Activated T-helper 1 cell treated with anti-CD3 and anti-CD28 coated beads, Interleukin-12 subunit alpha, Interleukin-12 subunit beta, Interleukin-2, Interleukin-4 antibody, amounts not matched to agents 30 ng/mL and 10 ng/mL and 1 ng/mL, durations not matched to agents 14 hours and 24 hours and 36 hours (primary cell): ENCODE measurements around the gene TTC21B. TPM values are rescaled to one million over a fixed set of nuclear protein-coding genes. Genes with fewer than 3 reads are reported as not detected.
A peak's percentile ranks its signal among the peaks of the same experiment; 100 is the strongest.

ENCODE experiments used
- DNase-seq: peaks from one replicate; pipeline ENCODE4 v3.0.0; 2021; ENCODE audit warnings: low spot score
- H3K27ac Mint-ChIP-seq: one replicate; pipeline ENCODE4 v1.8.0; 2021; ENCODE audit warnings: mild to moderate bottlenecking, mixed read lengths
- H3K27me3 Mint-ChIP-seq: one replicate; pipeline ENCODE4 v1.8.0; 2022; ENCODE audit warnings: mild to moderate bottlenecking, moderate library complexity, mixed read lengths; ENCODE audit not compliant: insufficient read depth
- H3K36me3 Mint-ChIP-seq: one replicate; pipeline ENCODE4 v1.8.0; 2021; ENCODE audit warnings: low read depth, mixed read lengths
- H3K4me1 Mint-ChIP-seq: one replicate; pipeline ENCODE4 v1.8.0; 2021; ENCODE audit warnings: low read depth, mixed read lengths
- H3K4me3 Mint-ChIP-seq: one replicate; pipeline ENCODE4 v1.8.0; 2021; ENCODE audit warnings: mild to moderate bottlenecking, moderate library complexity, mixed read lengths
- H3K9me3 Mint-ChIP-seq: one replicate; pipeline ENCODE4 v1.8.0; 2021; ENCODE audit warnings: mixed read lengths
- intact Hi-C: fragments of 100-400 bp; cut with micrococcal nuclease; formaldehyde crosslinking; loops from one replicate; pipeline ENCODE4 v1.15.1; 2024
- total RNA-seq: library from RNA; stranded (reverse); gene quantifications from 2 replicates; pipeline ENCODE4 v1.2.3, GENCODE V29; 2022

Gene TTC21B
- total RNA-seq, 1 donor from 2014 or later: 21.0 TPM

DNA sequence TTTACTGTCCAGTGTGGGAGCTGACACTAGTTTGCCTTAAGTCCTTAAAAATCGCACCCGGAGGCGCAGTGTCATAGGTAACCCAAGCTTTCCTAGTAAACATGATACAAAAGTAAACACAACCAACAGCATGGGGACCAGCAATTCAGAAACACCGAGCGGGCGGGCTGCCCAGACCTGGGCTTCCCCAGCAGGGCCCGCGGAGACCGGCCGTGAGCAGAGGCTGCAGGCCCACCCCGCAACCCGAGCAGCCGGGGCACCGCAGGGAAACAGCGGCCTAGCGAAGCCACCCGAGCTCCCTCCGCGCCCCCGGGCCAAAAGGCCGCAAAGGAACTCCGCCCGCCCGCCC is 296 bp downstream of the TTC21B start:
- intact Hi-C loops: loop anchor here (2.0 to 10.0 kb wide), 4 partner anchors 154 to 551 kb away; partner anchors contain the start of genes GALNT3 and SCN9A
- Mint-ChIP-seq H3K36me3 (peaks cover 2% of the 10 kb centered on the region), H3K4me1 (peaks cover 11% of the 10 kb centered on the region), H3K27me3 (no peaks in the 10 kb centered on the region), H3K27ac (no peak overlapping the region), H3K4me3 (no peak overlapping the region), H3K9me3 (no peaks in the 10 kb centered on the region)
- DNase-seq: no peak

DNA sequence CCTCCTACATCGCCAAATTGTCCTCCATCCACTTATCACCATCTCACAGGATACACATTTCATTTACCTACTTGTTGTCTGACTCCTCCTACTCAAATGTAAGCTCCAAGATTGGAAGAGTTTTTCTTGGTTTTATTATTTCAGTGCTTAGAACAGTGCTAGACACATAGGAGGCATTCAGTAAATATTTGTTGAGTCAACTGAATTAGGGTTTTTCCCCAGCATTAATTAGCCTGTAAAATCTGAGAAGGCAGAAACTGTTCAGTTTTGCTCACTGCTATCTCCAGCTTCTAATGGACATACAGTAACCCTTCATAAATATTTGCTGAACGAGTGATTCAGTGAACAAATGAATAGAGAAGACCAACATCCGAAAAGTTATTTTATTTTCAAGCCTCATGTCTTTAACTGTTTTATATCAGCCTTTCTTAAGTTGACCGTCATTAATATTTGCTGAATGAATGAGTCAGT is 800 bp downstream of the TTC21B start:
- peaks cover 11% of the 10 kb centered on the region for H3K4me1 Mint-ChIP-seq
- no peak overlapping the region for H3K4me3 Mint-ChIP-seq
- H3K27ac Mint-ChIP-seq: no peak overlapping the region
- no peaks in the 10 kb centered on the region for H3K9me3 Mint-ChIP-seq
- no peaks in the 10 kb centered on the region for H3K27me3 Mint-ChIP-seq
- peaks cover 2% of the 10 kb centered on the region for H3K36me3 Mint-ChIP-seq
- intact Hi-C loops: loop anchor here (2.0 to 10.0 kb wide), 4 partner anchors 155 to 550 kb away; partner anchors contain the start of genes GALNT3 and SCN9A
- DNase-seq: no peak

DNA sequence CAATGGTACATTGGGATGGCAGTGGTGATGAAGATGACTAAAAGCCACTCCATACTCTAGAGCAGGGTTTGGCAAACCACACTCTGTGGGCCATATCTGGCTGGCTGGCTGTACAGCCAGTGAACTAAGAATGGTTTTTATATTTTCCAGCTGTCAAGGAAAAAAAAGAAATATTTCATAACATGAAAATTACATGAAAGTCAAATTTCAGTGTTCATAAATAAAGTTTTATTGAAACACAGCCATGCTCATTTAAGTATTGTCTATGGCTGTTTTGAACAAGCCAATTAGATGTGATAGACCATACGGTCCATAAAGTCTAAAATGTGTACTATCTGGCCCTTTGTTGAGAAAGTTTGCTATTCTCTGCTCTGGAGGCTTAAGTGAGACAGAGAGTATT is 1.5 kb downstream of the TTC21B start:
- H3K4me1 Mint-ChIP-seq: peaks cover 11% of the 10 kb centered on the region
- H3K4me3 Mint-ChIP-seq: no peak overlapping the region
- H3K9me3 Mint-ChIP-seq: no peaks in the 10 kb centered on the region
- H3K27me3 Mint-ChIP-seq: no peaks in the 10 kb centered on the region
- no peak for DNase-seq
- intact Hi-C loops: loop anchor here (2.0 to 10.0 kb wide), 4 partner anchors 155 to 550 kb away; partner anchors contain the start of genes GALNT3 and SCN9A
- peaks cover 5% of the 10 kb centered on the region for H3K36me3 Mint-ChIP-seq
- H3K27ac Mint-ChIP-seq: no peak overlapping the region

DNA sequence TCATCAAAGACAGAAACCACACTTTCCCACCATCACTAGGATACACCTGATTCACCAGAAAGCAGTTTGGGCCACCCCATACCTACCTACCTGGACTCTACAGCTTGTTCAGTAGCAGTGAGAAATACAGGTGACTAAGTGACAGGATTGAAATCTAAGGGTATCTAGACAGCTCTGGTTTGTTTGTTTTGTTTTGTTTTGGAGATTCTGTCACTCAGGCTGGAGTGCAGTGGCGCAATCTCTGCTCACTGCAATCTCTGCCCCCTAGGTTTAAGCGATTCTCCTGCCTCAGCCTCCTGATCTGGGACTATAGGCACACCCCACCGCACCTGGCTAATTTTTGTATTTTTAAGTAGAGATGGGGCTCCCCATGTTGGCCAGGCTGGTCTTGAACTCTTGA is 3.1 kb downstream of the TTC21B start:
- no peaks in the 10 kb centered on the region for H3K27me3 Mint-ChIP-seq
- peaks cover 5% of the 10 kb centered on the region for H3K36me3 Mint-ChIP-seq
- H3K4me3 Mint-ChIP-seq: no peak overlapping the region
- H3K9me3 Mint-ChIP-seq: no peaks in the 10 kb centered on the region
- peaks cover 9% of the 10 kb centered on the region for H3K4me1 Mint-ChIP-seq
- DNase-seq: no peak
- intact Hi-C loops: loop anchor here (5.0 to 10.0 kb wide), 3 partner anchors 157 to 548 kb away; partner anchors contain the start of gene SCN9A
- no peak overlapping the region for H3K27ac Mint-ChIP-seq

DNA sequence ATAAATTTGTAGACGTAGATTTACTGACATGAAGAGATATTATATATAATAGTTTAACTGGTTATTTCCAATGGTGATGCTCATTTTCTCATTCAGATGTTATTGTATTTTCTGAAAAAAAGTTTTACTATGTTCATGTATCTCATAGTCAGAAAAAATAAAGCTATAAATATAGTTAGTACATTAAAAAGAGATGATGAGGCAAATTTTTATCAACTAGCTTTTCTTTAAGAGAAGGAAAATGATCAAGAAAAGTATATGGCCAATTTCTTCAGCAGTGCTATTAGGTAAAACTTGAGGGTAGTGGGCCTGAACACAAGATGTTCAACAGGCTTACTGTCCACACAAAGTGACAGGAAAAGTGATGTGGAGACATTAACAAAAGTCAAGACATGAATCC is 11.7 kb downstream of the TTC21B start:
- H3K27me3 Mint-ChIP-seq: no peaks in the 10 kb centered on the region
- no peak for DNase-seq
- intact Hi-C loops: no loop called here
- H3K4me3 Mint-ChIP-seq: no peak overlapping the region
- H3K9me3 Mint-ChIP-seq: no peaks in the 10 kb centered on the region
- H3K36me3 Mint-ChIP-seq: peaks cover 31% of the 10 kb centered on the region
- no peak overlapping the region for H3K27ac Mint-ChIP-seq
- no peaks in the 10 kb centered on the region for H3K4me1 Mint-ChIP-seq

DNA sequence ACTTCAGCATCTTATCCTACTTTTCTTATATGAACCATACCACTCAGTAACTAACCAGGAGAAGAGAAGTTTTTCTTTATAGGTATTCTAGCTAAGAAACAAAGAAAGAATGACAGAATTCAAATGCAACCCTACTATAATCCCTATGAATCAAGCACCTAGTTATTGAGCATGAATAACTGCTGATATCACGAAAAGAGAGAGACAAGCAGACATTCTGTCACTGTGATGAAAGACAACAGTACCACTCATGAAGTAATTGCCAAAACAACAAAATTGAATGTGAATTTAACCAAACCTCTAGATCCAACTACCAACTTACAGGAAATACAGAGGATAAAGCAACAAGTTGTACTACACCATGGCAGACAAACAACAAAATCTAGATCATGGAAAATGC is 15.3 kb downstream of the TTC21B start:
- intact Hi-C loops: no loop called here
- no peaks in the 10 kb centered on the region for H3K27me3 Mint-ChIP-seq
- H3K4me3 Mint-ChIP-seq: no peak overlapping the region
- H3K36me3 Mint-ChIP-seq: peaks cover 32% of the 10 kb centered on the region
- no peak for DNase-seq
- H3K9me3 Mint-ChIP-seq: no peaks in the 10 kb centered on the region
- peak overlapping the region; percentile 57 for H3K27ac Mint-ChIP-seq
- no peaks in the 10 kb centered on the region for H3K4me1 Mint-ChIP-seq

DNA sequence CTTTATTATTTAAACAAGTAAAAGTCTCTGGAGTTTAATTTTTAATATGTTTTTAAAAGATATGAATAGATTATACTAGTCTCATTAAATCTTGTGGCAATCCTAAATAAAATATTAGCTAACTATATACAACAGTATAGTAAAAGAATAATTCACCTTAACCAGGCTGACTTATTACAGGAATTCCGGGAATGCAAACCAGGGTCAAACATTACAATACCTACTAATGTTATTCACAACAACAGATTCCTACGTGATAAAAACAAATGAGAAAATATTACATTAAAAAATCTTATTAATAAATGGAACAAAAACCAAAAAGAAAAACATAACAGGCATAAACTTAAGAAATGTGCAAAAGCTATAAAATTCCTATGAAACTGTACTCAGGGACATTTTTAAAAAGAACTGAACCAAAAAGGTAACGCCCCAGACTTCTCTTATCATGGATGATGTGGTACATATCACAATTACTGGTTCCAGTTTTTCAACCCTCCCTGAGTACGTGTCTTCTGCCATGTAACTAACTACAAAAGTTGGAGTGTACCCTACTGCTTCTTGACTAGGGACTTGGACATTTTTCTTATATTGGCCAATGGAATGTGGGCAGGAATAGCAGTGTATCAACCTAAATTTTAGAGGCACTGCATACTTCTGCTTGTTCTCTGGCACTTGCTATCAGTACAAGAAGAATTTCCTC is 20.2 kb downstream of the TTC21B start:
- no peak for DNase-seq
- peaks cover 15% of the 10 kb centered on the region for H3K36me3 Mint-ChIP-seq
- no peak overlapping the region for H3K4me3 Mint-ChIP-seq
- H3K27me3 Mint-ChIP-seq: no peaks in the 10 kb centered on the region
- H3K4me1 Mint-ChIP-seq: no peaks in the 10 kb centered on the region
- no peak overlapping the region for H3K27ac Mint-ChIP-seq
- intact Hi-C loops: no loop called here
- H3K9me3 Mint-ChIP-seq: no peaks in the 10 kb centered on the region

DNA sequence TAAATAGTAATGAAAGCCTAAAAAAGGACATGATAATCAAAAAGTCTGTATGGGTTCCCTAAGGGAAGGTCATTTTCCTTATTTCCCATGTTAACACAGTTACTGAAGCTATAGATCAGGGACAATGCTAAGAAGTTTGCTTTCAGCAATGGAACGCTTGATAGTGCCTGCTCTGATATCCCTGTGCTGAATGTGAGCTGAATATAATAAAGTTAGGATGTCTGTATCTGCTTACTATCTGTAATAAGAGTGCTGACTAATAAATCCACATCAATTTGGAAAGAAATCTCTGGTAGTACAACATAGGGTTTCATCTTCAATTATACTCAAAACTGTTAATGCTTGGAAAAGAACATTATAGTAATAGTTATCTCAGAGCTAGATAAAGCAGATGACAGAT is 25.8 kb downstream of the TTC21B start:
- intact Hi-C loops: no loop called here
- Mint-ChIP-seq H3K4me3 (no peak overlapping the region), H3K9me3 (no peaks in the 10 kb centered on the region), H3K27me3 (no peaks in the 10 kb centered on the region), H3K36me3 (peaks cover 21% of the 10 kb centered on the region), H3K4me1 (peaks cover 5% of the 10 kb centered on the region), H3K27ac (no peak overlapping the region)
- no peak for DNase-seq

DNA sequence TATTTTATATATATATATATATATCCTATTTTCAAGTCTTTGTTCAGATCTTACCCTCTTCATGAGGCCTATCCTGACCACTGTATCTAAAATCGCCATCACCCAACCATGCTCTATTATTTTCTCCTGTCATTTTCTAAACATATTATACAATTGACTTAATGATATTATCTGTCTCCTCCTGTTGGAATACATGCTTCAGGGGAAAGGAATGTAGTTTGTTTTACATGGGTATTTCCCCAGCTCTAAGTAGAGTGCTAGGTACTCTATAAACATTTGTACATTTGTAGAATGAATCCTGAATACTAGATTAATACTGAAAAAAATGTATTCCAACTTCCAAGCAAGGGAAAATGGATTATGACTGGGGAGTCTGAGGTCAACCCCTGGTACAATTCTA is 26.2 kb downstream of the TTC21B start:
- peaks cover 22% of the 10 kb centered on the region for H3K36me3 Mint-ChIP-seq
- no peak overlapping the region for H3K4me3 Mint-ChIP-seq
- DNase-seq: no peak
- H3K27me3 Mint-ChIP-seq: no peaks in the 10 kb centered on the region
- no peak overlapping the region for H3K27ac Mint-ChIP-seq
- no peaks in the 10 kb centered on the region for H3K9me3 Mint-ChIP-seq
- H3K4me1 Mint-ChIP-seq: peaks cover 5% of the 10 kb centered on the region
- intact Hi-C loops: no loop called here

DNA sequence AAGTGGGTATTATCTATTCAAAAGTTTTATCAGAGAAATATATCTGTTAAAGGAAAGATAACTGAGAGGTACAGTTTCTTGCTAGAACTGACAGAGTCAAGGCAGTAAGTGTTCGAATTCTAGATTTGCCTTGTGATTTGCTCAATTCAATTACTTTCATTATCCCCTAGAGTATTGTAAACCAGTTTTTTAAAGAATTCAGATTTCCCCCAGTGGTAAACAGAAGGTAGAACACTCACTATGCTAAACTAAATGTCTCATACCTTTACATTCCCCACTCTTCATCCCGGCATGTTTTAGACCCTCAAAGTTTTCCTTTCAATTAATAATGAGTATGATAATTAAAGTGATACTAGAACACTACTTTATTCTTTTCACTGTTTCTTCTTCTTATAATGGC is 28.6 kb downstream of the TTC21B start:
- intact Hi-C loops: no loop called here
- no peak overlapping the region for H3K27ac Mint-ChIP-seq
- no peak overlapping the region for H3K4me3 Mint-ChIP-seq
- DNase-seq: no peak
- peaks cover 20% of the 10 kb centered on the region for H3K4me1 Mint-ChIP-seq
- peaks cover 25% of the 10 kb centered on the region for H3K36me3 Mint-ChIP-seq
- no peaks in the 10 kb centered on the region for H3K27me3 Mint-ChIP-seq
- no peaks in the 10 kb centered on the region for H3K9me3 Mint-ChIP-seq

DNA sequence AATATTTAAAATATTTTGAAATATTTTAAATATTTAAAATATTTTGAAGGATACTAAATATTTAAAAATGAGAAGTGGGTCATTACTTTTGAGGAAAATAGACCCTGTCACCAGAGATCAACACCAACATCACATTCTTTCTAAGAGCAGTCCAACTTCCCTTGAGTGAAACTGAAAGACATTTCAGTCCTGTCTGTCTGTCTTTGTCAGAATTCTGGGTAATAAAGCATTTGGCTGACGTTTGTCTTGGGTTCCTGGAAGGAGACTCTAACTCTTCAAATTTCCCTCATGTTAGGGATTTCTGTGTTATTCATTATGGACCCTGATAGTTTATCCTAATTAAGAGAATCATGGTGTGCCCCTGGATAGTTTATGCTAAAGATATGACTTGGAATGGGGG is 32.8 kb downstream of the TTC21B start:
- no peaks in the 10 kb centered on the region for H3K27me3 Mint-ChIP-seq
- no peak for DNase-seq
- peaks cover 21% of the 10 kb centered on the region for H3K4me1 Mint-ChIP-seq
- no peak overlapping the region for H3K4me3 Mint-ChIP-seq
- peak overlapping the region; percentile 3 for H3K27ac Mint-ChIP-seq
- H3K9me3 Mint-ChIP-seq: no peaks in the 10 kb centered on the region
- peaks cover 14% of the 10 kb centered on the region for H3K36me3 Mint-ChIP-seq
- intact Hi-C loops: loop anchor here (2.0 kb wide), 1 partner anchor 34 kb away; no protein-coding TSS in a partner anchor

DNA sequence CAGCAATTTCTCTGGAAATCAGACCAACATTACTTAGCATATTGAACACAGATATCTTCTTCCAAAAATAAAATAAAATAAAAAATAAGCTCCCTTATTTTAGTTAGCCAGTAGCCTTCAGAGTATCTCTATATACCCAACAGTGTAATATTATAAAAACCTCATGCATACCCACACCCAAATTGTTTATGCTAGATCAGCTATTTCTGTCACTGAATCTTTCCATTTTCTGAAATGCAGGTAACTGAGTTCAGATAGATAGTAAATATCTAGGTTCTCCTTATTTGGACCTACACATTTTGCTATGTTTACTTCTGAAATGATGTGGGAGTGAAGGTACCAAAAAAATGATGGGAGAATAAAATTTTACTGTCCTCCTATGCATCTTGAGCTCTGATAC is 39.9 kb downstream of the TTC21B start:
- H3K36me3 Mint-ChIP-seq: peaks cover 8% of the 10 kb centered on the region
- H3K27ac Mint-ChIP-seq: no peak overlapping the region
- no peaks in the 10 kb centered on the region for H3K27me3 Mint-ChIP-seq
- intact Hi-C loops: no loop called here
- no peak for DNase-seq
- H3K9me3 Mint-ChIP-seq: no peaks in the 10 kb centered on the region
- no peak overlapping the region for H3K4me3 Mint-ChIP-seq
- H3K4me1 Mint-ChIP-seq: no peaks in the 10 kb centered on the region

DNA sequence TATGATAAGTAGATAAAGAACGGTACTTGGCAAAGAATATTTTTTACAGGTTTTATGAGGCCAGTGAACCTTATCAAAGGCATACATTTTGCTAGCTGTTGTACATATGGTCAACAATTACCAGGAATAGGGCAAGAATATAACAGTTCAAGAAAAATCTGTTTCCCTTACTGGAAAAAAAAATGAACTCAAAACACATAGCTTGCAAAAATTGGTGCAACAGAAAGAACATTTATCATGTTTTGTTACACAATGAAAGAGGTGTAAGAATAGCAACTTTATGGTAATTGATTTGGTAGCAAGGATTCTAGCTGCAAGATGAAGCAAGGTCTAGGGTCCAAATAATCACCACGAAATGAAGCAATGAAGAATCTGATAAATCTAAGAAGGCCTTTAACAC is 41.6 kb downstream of the TTC21B start:
- no peak overlapping the region for H3K27ac Mint-ChIP-seq
- no peaks in the 10 kb centered on the region for H3K9me3 Mint-ChIP-seq
- H3K4me1 Mint-ChIP-seq: no peaks in the 10 kb centered on the region
- H3K36me3 Mint-ChIP-seq: peaks cover 4% of the 10 kb centered on the region
- intact Hi-C loops: no loop called here
- DNase-seq: no peak
- H3K27me3 Mint-ChIP-seq: no peaks in the 10 kb centered on the region
- no peak overlapping the region for H3K4me3 Mint-ChIP-seq
